Stimulated activated CD4-positive, alpha-beta T cell treated with anti-CD3 and anti-CD28 coated beads, Interleukin-2, amount 100 ng/mL, for 24 hours (primary cell): ENCODE results near the gene NDEL1.

Source experiments
- DNase-seq, 2 donors: peaks; one replicate each; pipeline ENCODE4 v3.0.0-alpha.2; 2020

NDEL1 gene

DNA sequence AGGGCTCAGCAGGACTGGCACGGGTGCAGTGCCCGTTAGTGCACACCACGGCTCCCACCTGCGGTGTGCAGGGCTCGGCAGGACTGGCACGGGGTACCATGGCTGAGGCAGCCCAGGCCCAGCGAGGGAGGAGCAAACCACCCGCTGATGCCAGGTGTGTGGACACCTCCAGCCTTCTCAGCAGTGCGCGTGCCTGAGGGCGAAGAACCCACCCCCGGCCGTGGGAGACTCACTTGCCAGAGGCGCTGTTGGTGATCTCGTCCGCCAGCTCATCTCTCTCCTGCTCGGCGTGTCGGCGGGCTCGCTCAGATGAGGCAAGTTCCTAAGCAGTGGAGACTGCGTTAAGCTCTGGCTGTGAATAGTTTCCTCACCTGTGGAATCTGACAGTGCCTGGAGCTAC, 45.4 kb downstream of the NDEL1 start:
- DNase-seq = no peak

DNA sequence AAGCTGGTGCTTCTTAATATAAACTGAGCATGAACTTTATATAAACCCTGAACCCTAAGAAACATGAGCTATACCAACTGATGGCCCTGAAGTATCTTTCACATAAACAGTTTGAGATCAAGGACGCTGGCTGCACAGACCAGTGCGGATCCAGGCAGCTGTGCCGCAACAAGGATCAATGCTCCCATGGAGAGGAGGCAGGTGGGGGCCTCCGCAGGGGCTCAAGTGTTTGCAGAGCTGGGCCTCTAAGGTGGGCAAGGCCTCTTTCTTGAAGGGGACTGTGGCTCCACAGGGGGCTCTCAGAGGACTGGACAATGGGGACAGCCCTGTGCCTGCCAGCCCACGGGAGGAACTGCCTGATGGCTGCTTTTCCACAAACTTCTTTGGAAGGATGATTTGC, 46.0 kb downstream of the NDEL1 start:
- DNase-seq = no peak

DNA sequence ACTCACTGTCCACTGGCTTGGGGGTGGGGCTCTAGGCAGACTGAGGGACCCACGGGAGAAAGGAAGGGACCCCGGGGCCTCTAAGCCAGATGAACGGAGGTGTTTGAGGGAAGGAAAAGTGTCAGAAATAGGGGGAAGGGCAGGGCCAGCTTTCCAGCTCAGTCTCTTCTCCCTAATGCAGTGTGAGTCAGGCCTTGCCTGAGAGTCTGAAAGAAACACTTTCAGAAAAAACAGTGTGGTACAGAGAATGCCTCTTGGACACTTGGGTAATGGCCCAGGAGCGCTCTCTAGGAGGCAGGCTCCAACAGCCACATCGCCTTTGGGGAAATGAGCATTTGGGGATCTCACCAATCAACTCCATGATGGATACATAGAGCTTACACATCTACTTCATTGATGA, 46.9 kb downstream of the NDEL1 start:
- DNase-seq = no peak

DNA sequence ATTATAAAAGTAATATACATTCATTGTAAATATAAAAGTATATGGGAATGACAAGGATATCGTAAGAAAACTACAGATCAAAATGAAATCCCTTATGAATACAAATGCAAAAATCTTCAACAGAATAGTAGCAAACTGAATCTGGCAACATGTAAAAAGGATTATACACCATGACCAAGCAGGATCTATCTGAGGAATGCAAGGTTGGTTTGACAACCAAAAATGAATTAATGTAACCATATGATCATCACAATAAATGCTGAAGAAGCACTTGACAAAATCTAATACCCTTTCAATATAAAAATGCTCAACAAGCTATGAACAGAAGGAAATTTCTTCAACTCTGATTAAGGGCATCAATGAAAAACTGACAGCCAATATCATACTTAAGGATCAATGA, 48.8 kb downstream of the NDEL1 start:
- no peak for DNase-seq

DNA sequence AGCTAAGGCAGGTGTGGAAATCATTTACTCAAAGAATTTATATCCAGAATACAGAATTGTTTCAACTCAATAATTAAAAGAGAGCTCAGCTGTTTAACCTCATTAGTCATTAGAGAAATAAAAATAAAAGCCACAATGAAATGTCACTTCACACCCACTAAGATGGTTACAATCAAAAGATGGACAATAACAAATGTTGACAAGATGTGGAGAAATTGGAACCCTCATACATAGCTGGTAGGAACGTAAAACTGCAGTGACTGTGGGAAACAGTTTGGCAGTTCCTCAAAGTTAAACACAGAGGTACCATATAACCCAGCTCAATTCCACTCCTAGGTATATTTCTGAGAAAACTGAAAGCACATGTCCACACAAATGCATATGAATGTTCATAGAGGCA, 49.8 kb downstream of the NDEL1 start:
- no peak for DNase-seq

DNA sequence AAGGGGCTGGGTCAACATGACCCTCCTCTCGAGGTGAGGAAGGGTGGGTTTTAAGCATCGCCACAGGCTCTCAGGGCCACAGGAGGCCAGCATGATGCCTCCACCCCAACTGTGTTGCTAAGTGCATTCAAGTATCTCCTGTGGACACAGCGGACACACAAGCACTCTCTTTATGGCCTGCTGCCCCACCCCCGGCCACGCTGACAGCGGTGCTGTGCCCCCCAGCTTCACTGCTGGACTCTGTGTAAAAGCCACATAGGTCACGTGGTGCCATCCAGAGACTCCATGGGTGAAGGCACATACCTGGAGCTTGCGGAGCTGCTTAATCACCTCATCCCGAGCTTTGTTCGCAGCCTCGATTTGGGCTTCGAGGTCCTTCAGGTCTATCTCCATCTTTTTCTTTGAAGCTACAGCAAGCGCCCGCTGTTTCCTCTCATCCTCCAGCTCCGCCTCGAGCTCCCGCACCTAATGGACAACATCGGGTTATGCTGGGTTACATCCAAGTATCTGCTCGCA, 51.5 kb downstream of the NDEL1 start:
- DNase-seq = no peak

DNA sequence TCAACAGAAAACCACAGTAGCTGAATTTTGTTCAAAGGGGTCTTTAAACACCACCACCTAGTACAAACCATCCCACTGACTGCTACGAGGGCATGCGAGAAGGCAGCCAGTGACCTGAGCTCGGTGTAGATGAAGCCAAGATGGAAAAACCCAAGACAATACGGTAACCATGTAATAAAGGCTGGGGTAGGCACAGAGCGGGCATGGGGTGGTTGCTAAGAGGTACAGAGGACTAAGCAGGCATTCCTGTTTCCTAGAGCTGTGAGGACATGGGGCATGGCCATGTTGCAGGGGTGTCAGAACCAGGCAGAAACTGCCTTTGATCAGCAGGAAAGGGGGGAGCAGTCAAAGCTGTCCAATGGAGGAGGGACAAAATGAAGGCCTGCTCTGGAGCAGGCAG, 52.1 kb downstream of the NDEL1 start:
- no peak for DNase-seq

DNA sequence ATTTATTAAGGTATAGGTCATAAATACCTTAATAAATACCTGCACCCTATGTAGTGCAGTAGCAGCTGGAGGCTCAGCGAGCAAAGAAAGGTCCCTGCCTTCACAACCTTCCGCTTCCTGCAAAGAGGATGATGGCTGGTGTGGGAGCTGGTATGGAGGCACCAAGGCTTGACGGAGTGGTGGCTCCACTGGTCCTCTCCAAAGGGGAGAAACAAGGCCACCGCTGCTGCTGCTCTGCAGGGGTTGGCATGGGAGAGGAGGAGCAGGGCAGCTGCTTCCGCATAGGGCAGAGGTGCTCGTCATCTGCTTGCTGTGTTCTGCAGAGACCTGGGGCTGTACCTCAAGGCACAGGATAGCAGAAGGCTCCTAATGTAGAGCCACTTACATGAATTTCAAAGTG, 52.8 kb downstream of the NDEL1 start:
- no peak for DNase-seq

DNA sequence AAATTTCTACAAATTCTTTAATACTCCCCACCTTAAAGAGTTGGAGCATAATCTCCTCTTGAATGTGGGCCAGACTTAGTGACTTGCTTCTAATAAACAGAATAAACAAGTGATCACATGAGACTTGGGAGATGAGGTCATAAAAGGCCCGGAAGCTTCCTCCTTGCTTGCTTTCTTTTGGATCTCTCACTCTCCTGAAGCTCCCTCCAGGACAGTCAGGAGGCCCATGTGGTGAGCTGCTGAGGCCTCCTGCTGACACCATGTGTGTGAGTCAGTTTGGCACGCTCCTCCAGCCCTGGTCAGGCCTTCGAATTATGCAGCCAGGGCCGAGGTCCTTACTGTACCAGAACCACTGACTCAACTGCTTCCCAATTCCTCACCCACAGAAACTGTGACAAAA, 53.2 kb downstream of the NDEL1 start:
- no peak for DNase-seq

DNA sequence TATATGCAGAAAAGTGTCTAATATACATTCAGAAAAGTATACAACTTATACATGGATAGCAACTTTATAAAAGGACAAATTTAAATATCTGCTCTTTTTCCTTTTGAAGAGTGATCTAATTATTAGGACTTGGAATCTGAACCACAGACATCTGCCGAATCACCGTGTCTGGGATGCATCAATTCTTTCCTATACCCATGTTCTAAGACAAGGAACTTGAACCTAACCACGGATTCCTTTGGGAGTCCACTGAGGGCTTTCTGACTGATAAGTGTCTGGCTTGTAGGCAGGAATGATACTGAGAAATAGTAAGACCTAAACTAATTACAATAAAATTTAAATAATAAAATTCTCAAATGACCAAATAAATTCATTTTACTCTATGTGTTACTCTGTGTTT, 54.2 kb downstream of the NDEL1 start:
- DNase-seq = no peak

DNA sequence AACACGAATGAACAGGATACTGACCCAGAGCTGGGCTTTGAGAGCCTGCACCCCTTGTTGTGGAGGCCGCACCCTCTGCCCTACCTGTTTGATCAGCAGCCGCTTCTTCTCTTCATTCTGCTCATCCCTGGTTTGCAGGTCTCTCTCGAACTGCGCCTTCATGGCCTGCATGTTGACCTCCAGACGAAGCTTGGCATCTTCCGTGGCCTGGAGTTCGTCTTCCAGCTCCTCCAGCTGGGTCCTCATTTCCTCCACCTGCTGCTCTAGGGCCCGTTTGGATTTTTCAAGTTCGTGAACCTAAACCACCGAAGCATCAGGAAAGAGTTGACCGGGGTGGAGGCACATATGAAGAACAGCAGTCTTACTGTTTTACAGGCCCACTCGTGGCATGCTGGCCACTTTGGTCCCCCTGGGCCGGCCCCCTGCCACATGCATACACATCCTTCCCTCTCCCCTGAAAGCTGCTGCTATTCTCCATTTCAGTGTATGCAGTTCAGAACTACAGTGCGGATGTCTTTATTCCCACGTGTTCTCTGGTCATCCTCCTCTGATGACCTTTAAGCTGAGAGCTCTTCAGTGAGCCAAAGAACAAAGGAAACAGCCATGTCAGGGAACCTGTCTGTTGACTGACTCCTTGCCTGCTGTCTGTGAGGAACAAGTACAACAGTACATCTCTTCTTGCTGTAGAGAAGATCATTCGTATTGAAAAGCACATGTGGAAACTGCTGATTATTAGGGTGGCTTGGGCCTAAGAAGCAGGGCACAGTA, 54.8 kb downstream of the NDEL1 start:
- DNase-seq = no peak

DNA sequence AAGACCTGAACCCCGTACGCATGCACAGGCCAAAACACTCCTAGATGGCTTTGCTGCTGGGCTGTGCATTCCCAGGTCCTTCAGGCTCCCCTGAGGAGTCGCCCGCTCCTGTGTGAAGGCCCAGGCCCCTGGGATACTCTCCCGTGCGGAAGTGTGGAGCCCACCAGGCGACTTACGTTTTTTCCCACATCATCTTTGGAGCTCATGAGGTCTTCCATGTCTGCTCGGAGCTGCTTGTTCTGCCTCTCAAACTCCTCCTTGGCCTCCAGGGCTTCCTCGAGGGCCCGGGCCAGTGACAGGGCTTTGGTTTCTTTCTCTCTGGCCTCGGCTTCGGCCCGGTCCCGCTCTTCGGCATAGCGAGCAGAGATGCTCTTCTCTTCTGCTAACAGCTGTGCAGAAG, 56.4 kb downstream of the NDEL1 start:
- DNase-seq = no peak

DNA sequence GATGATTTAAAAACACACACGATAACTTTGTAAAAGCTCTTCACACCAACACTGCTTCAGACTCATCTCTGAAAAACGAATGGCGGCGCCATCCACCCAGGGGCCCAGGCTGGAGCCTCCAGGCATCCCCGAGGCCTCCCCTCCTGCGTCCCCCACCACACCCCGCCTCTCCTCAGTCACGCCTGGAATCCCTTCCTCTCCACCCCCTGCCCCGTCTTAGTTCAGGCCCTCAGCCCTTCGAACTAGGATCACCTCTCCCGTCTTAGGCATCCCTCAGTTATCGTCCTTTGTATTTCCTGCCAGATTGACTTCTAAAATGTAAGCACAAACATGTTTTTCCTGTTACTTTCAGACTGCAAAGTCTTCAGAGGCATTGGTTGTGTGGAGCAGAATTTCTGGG, 58.3 kb downstream of the NDEL1 start:
- no peak for DNase-seq

DNA sequence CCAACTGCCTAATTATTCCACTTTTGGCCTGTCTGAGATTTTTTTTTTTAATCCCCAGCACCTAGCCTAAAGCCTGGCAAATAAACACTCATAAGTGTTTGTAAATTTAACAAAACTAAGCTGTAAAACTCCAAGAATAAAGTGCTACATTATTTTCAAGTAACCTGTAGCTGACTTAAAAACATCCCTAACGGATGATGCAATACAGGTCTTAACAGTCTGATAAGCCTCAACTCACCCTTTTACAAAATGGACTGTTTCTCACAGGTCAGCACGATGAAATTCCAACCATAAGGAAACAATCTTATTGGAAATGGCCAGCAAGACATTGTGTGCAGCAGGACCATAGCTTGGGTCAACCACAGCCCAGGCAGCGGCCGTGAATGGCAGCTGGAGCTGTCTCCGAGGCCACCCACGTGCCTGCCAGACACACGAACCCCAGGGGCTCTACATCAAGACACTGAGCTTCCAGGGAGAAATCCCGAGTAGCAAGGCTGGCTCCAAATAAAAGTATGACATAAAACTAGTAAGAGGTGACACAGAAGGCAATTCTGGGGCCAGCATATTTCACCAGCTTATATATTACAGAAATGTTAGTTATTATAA, 58.9 kb downstream of the NDEL1 start:
- no peak for DNase-seq

DNA sequence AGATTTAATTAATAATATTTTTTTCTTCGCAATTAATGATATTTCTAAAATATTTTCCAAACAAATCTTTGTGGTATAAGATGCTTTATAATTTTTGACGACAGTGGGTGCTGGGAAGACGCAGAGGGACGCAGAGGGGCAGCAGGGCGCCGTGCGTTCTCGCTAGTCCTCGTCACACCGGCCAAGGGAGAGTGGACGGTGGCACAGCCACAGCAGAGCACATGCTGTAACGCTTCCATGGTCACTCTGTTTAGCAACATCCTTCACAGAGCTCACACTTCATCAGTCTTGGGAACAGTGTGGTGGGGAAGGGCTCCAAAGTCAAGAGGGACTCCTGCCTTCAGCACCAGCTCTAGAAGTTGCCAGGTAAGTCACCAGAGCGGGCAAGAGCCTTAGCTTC, 60.4 kb downstream of the NDEL1 start:
- DNase-seq = no peak

DNA sequence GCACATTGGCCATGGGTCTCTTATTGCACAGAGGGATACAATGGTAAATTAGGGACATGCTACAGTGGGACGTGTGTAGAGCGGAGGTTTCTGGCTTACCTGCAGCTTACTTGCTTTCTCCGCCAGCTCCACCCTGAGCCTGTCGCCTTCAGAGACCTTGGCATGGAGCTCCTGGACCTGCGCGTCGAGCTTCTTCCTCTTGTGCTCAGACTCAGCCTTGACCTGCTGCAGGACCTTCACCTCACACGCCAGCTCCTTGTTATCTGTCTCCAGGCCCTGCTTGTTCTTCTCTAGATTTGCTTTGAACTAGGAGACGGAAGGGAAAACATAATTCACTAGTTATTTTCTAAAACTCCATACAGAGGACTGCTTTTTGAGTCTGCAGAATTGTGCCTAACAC, 63.5 kb downstream of the NDEL1 start:
- DNase-seq = no peak

DNA sequence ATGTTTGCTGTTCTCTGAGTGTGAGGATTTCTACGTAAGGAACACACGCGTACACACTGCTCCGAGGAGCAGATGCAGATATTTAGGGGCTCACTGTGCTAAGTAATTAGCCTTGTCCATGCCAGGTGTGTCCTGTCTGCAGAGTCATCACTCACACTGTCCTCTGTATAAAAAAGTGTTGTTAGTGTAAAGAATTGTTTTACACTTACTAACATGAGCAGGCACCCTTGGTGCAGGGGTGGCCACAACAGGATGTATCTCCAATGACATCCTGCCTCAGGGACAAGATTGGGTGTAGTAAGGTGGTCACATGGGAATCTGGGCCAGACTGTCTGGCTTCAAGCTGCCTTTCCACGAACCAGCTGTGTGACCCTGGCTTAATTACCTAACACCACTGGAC, 63.9 kb downstream of the NDEL1 start:
- no peak for DNase-seq

DNA sequence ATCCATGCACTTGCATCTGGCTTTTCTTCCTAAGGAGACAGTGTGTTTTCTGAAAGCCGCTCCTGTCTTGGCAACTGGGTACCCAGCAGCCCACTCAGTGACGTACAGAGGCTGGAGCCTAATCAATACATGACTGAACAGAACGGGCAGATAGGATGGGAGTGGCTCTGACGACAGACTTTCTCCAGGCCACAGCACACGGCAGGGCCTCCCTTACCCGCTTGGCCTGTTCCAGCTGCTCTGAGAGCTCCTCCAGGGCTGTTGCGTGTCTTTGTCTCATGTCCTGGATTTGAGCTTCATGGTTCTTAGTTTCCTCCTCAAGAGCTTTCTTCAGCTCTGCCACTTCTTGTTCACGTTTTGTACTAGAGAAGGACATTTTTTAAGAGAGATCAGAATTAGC, 64.9 kb downstream of the NDEL1 start:
- no peak for DNase-seq

DNA sequence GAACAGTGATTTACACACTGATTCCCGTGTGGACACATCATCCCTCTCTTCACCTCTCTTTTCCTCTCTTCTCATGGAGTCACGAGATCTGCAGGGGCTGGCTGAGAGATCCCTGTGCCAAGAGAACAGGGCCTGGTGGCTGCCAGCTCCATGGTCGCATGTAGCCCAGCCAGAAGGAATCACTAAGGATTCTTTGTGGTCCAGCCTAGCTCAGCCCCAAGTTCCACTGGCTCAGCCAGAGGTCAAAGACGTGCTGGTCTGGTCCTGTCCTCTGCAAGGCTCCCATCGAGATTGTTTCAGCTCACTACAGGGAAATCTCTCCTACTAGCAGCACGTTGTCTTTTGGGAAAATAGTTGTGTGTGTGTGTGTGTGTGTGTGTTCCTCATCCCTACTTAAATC, 66.4 kb downstream of the NDEL1 start:
- DNase-seq = no peak

DNA sequence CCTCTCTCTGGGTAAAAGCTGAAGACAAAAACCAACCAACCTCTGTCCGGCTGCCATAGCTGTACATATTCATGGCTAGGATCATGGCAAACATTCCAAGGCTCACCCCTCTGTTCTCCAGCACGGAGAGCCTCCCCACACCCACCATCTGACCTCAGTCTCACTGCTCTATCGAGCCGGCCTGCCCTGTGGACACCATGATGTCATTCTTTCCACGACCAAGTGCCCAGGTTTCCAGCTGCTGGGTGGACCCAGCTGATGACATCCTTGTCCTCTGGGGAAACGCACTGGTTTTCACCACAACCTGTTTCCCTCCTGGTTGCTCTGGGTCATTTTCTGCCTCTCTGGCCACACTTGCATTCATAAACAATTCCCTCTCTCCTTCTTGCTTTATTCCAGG, 67.7 kb downstream of the NDEL1 start:
- no peak for DNase-seq

DNA sequence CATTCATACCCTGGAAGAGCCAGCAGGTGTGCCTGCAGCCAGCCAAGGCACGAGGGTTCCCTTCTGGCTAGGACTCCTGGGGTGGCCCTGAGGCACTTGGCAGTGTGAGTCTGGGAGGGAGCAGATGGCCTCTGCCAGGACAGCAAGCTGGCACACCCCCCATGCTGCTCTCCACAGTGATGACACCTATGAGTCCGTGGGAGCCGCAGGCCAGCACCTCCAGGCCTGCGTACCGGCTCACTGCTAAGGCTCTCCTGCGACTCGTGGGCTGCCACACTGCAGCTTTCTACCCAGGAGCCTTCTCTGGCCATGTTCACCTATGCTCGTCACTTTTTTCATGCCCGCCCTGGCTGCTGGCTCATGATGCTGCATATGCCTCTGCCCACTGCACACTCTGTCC, 68.1 kb downstream of the NDEL1 start:
- no peak for DNase-seq

DNA sequence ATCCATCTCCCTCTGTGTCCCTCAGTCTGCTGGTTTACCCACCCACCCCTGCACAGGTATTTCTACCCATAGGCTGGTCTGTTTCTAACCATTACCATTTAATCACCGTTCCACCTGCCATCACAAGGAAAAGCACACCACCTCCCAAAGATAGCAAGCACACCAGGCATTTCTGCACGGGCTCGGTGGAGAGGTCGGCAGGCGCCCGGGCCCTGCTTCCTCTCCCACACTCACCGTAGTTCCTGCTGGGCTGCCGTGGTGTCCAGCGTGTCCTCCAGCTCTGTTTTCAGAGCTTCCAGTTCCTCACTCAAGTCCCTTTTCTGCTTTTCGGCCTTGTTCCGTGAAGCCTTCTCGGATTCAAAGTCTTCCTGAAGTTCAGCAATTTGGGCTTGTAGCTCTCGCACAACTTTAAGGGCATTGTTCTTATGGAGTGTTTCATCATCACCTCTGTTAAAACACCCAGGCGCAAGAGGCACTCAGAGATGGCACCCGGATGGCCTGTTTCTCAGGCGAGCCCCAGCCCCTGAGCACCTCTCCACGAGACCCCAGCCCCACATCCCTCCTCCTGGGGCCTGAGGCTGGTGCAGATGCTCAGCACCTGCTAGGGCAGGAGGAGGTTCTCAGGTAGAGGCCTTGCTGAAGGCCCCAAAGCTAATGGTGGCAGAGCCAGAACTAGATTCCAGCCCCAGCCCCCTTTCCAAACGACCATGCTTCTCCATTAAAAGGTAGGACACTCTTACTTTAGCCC, 69.0 kb downstream of the NDEL1 start:
- DNase-seq = no peak

DNA sequence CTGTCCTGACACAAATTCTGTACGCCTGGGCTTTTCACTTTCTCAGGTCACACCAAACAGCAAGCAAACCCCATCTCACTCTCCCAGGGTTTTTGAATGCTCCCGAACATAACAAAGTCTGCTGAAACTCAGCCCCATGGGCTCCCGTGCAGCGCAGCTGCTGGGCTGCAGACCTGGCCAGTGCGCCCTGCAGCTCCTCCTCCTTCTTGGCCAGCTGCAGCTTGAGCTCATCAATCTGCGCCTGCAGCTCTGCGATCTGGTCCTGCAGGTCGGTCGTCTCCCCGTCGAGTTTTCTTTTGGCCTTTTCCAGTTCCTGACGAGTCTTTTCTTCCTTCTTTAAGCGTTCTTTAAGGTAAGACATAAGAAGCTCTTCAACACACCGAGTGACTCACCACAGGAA, 70.5 kb downstream of the NDEL1 start:
- DNase-seq = no peak

DNA sequence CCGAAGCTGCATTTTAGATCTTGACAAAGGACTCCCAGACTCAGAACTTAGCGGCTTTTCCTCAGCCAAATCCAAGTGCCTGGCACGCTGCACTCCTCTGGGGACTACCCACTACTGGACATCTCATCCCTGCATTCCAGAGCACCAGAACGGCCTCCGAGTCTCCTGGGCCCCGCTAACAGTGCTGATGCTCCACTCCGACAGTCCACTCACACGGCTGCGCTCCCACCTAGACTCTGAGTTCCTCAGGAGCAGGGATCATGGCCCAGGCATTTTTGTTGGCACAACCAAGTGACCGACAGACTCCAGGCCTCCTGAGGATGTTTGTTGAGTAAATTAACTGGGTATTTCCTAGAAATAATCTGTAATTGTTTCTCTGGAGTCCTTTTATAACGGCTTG, 79.1 kb downstream of the NDEL1 start:
- no peak for DNase-seq
